Bronchial epithelial cell (primary cell): Measurements from ENCODE around the gene KDR. TPM values are rescaled to one million over a fixed set of nuclear protein-coding genes. Genes with fewer than 3 reads are reported as not detected.
A peak's percentile ranks its signal among the peaks of the same experiment; 100 is the strongest.

Experiments
- DNase-seq: peaks from one replicate; pipeline ENCODE4 v3.0.0-alpha.2; 2010; ENCODE audit warnings: low read depth
- FAIRE-seq: peaks from 2 replicates; lab custom pipeline; 2011; peaks lifted over from hg19 to GRCh38; lab: Jason Lieb, UNC
- H3K27me3 ChIP-seq: 2 replicates; pipeline ENCODE4 v1.5.1; 2011; ENCODE audit warnings: low read length; ENCODE audit not compliant: control insufficient read depth, insufficient read depth
- H3K36me3 ChIP-seq: 2 replicates; pipeline ENCODE4 v1.5.1; 2011; ENCODE audit warnings: low read length; ENCODE audit not compliant: control insufficient read depth, insufficient read depth
- H3K4me3 ChIP-seq: 2 replicates; pipeline ENCODE4 v1.5.1; 2011; ENCODE audit warnings: mild to moderate bottlenecking, low read depth, low read length, control low read depth
- CTCF ChIP-seq: IDR thresholded peaks from 2 replicates; pipeline ENCODE4 v1.5.1; 2011; ENCODE audit warnings: mild to moderate bottlenecking, moderate library complexity, low read length, control low read depth, inconsistent platforms; ENCODE audit not compliant: insufficient read depth, severe bottlenecking
- total RNA-seq: library from RNA; depleted of rRNA; stranded (reverse); fragments of >200 nt; gene quantifications from 2 replicates; pipeline ENCODE4 v1.2.1, GENCODE V29; 2014

KDR gene
- total RNA-seq, 1 donor from 2014 or later = under 0.01 TPM

- DNase-seq (no peak), FAIRE-seq (no peak)
- no peak for TF ChIP-seq CTCF
- Histone ChIP-seq H3K36me3 (no peaks in the 10 kb centered on the region), H3K27me3 (no peaks in the 10 kb centered on the region), H3K4me3 (no peak overlapping the region)
Observed at GRCh38 chr4:55086578-55086977, 38.8 kb downstream of the KDR start.

GRCh38 chr4:55083735-55084134, 41.7 kb downstream of the KDR start:
- H3K4me3 ChIP-seq = no peak overlapping the region
- TF ChIP-seq CTCF = no peak
- FAIRE-seq = peak; percentile 32
- H3K27me3 ChIP-seq = no peaks in the 10 kb centered on the region
- H3K36me3 ChIP-seq = no peaks in the 10 kb centered on the region
- no peak for DNase-seq

- DNase-seq = no peak
- no peaks in the 10 kb centered on the region for H3K36me3 ChIP-seq
- FAIRE-seq = no peak
- TF ChIP-seq CTCF = no peak
- H3K27me3 ChIP-seq = no peaks in the 10 kb centered on the region
- no peak overlapping the region for H3K4me3 ChIP-seq
Observed at GRCh38 chr4:55082756-55083155, 42.6 kb downstream of the KDR start.

GRCh38 chr4:55080174-55080865, 45.1 kb downstream of the KDR start:
- no peak for DNase-seq
- H3K36me3 ChIP-seq = no peaks in the 10 kb centered on the region
- no peak for TF ChIP-seq CTCF
- H3K27me3 ChIP-seq = no peaks in the 10 kb centered on the region
- FAIRE-seq = no peak
- no peak overlapping the region for H3K4me3 ChIP-seq

GRCh38 chr4:55079451-55080173, 45.8 kb downstream of the KDR start:
- DNase-seq (no peak), FAIRE-seq (no peak)
- no peak overlapping the region for H3K4me3 ChIP-seq
- no peak for TF ChIP-seq CTCF
- no peaks in the 10 kb centered on the region for H3K36me3 ChIP-seq
- no peaks in the 10 kb centered on the region for H3K27me3 ChIP-seq
